MCF 10A (cell line): ENCODE measurements around the gene KRT80. TPM values are rescaled to one million over a fixed set of nuclear protein-coding genes. Genes with fewer than 3 reads are reported as not detected.

Experiments used
- BruUV-seq: library from RNA; stranded (reverse); fragments of 400-500 nt; replicated peaks from 2 replicates; lab custom pipeline; 2021; lab: Mats Ljungman, UMichigan
- CTCF ChIA-PET: fragments of 300-600 bp; sonication (Branson Sonifier 250); formaldehyde crosslinking; extraction: SDS; loops from one replicate; lab custom pipeline; 2021; ENCODE audit warnings: antibody characterized with exemption, inconsistent platforms; lab: Yijun Ruan, JAX
- POLR2A ChIA-PET: fragments of 300-600, 350-650 bp; sonication (Branson Sonifier 250); formaldehyde crosslinking; extraction: SDS; loops from one replicate; lab custom pipeline; 2020; ENCODE audit warnings: antibody characterized with exemption, inconsistent platforms; lab: Yijun Ruan, JAX
- DNase-seq: peaks from one replicate; pipeline ENCODE4 v3.0.0-alpha.2; 2018; ENCODE audit not compliant: unreplicated experiment
- H3K27ac Mint-ChIP-seq: one replicate; pipeline ENCODE4 v1.8.0; 2022; ENCODE audit warnings: mild to moderate bottlenecking, low read depth, mixed read lengths; ENCODE audit not compliant: unreplicated experiment
- H3K27me3 Mint-ChIP-seq: one replicate; pipeline ENCODE4 v1.8.0; 2022; ENCODE audit warnings: mixed read lengths; ENCODE audit not compliant: insufficient read depth, unreplicated experiment
- H3K36me3 Mint-ChIP-seq: one replicate; pipeline ENCODE4 v1.8.0; 2022; ENCODE audit warnings: mild to moderate bottlenecking, moderate library complexity, mixed read lengths; ENCODE audit not compliant: insufficient read depth, unreplicated experiment
- H3K4me1 Mint-ChIP-seq: one replicate; pipeline ENCODE4 v1.8.0; 2022; ENCODE audit warnings: mixed read lengths; ENCODE audit not compliant: insufficient read depth, unreplicated experiment
- H3K4me3 Mint-ChIP-seq: one replicate; pipeline ENCODE4 v1.8.0; 2022; ENCODE audit warnings: mild to moderate bottlenecking, moderate library complexity, mixed read lengths; ENCODE audit not compliant: unreplicated experiment
- H3K9me3 Mint-ChIP-seq: one replicate; pipeline ENCODE4 v1.8.0; 2022; ENCODE audit warnings: mixed read lengths; ENCODE audit not compliant: unreplicated experiment
- intact Hi-C: fragments of 100-400 bp; cut with micrococcal nuclease; formaldehyde crosslinking; loops from 2 replicates; pipeline ENCODE4 v1.14.1; 2022
- total RNA-seq: library from RNA; stranded (reverse); gene quantifications from 2 replicates; pipeline ENCODE4 v1.2.3, GENCODE V29; 2022
- TF ChIP-seq, protein P1 (sequence below): fragments of 200-600 bp; IDR thresholded peaks from one replicate; pipeline ENCODE4 v1.8.0; 2022; ENCODE audit warnings: antibody characterized with exemption, mild to moderate bottlenecking; ENCODE audit not compliant: unreplicated experiment

KRT80 gene
- total RNA-seq, 1 experiment from 2014 or later, result 27.4 TPM

DNA sequence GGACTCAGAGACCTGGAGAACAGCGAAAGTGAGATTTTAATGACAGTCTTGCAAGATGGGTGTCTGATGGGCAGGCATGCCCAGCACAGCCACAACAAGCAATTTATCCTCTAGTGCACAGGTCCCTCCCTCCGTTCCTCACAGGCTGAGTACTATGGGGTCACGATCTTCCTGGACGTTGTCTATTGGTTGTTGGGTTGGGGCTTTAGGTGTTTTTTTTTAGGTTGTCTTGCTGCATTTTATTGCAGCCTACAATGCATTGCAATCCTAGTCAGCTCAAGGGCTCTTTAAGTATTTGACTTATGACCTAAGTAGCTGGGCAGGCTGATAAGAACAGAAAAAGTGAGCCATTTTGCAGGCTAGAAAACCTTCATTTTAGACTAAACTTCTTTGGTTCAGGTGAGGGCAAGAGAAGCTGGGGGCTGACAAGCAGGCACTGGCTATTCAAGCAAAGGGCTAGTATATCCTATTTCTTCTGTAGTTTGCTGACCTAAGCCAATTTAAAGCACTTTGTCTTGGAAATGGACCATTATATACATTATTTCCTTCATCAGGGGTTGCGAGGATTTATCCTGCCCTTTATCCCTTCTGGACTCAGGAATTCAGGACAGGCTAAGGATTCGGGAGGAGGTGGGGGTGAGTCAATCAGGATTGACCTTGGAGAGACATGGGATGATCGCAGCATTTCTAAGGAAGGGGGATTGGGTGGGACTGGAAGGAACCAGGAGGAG lies 47.3 kb upstream of the KRT80 start:
- TF ChIP-seq, protein P1, sequence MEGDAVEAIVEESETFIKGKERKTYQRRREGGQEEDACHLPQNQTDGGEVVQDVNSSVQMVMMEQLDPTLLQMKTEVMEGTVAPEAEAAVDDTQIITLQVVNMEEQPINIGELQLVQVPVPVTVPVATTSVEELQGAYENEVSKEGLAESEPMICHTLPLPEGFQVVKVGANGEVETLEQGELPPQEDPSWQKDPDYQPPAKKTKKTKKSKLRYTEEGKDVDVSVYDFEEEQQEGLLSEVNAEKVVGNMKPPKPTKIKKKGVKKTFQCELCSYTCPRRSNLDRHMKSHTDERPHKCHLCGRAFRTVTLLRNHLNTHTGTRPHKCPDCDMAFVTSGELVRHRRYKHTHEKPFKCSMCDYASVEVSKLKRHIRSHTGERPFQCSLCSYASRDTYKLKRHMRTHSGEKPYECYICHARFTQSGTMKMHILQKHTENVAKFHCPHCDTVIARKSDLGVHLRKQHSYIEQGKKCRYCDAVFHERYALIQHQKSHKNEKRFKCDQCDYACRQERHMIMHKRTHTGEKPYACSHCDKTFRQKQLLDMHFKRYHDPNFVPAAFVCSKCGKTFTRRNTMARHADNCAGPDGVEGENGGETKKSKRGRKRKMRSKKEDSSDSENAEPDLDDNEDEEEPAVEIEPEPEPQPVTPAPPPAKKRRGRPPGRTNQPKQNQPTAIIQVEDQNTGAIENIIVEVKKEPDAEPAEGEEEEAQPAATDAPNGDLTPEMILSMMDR, result no peak
- Mint-ChIP-seq H3K27me3 (no peaks in the 10 kb centered on the region), H3K4me1 (peaks cover 71% of the 10 kb centered on the region), H3K4me3 (no peak overlapping the region), H3K27ac (peak overlapping the region; percentile 67), H3K36me3 (peaks cover 97% of the 10 kb centered on the region), H3K9me3 (no peaks in the 10 kb centered on the region)
- ChIA-PET POLR2A (interaction anchor here (0.5 to 1.4 kb wide), 6 partner anchors 8 to 710 kb away, joined by 3 to 5 read pairs (median 3); partner anchors contain the start of gene KRT18), CTCF (interaction anchor here (0.6 to 8.0 kb wide), 4 partner anchors 40 to 133 kb away, joined by 3 to 70 read pairs (median 4); no protein-coding TSS in a partner anchor)
- no peak for DNase-seq
- BruUV-seq, result no TSS peak
- intact Hi-C loops, result no loop called here

DNA sequence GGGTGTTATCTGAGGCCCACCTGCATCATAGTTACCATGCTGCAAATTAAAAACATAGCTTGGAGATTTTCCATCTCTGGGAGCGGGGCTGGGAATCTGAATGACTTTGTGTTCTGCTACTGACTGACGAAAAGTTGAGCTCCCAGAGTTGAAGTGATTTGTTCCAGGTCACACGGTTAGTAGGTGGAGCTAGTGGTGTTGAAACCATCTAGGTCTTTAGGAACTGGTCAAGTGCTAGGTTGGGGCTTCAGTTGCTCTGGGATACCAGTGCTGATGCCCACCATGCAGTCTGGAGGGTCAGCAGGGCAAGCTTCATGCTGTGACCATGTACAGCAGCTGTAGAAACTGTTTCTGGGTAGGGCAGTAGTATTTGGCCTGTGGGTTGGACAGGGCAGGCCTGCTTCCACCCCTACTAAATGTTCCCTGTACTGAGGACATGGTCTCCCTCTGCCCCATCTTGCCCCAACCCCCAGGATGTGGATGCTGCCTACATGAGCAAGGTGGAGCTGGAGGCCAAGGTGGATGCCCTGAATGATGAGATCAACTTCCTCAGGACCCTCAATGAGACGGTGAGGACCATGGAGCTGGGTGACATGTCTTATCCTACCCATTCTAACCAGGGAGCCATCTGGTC lies 46.5 kb upstream of the KRT80 start:
- ChIA-PET CTCF (interaction anchor here (0.6 to 8.0 kb wide), 6 partner anchors 9 to 134 kb away, joined by 3 to 70 read pairs (median 3); no protein-coding TSS in a partner anchor), POLR2A (interaction anchor here (0.5 to 1.8 kb wide), 9 partner anchors 8 to 711 kb away, joined by 3 to 8 read pairs (median 4); partner anchors contain the start of gene KRT18)
- Mint-ChIP-seq H3K36me3 (peaks cover 89% of the 10 kb centered on the region), H3K9me3 (no peaks in the 10 kb centered on the region), H3K4me3 (no peak overlapping the region), H3K27me3 (no peaks in the 10 kb centered on the region), H3K4me1 (peaks cover 64% of the 10 kb centered on the region), H3K27ac (peak overlapping the region; percentile 67)
- DNase-seq, result peak; percentile 45
- BruUV-seq, result no TSS peak
- TF ChIP-seq, protein P1, result no peak
- intact Hi-C loops, result no loop called here

DNA sequence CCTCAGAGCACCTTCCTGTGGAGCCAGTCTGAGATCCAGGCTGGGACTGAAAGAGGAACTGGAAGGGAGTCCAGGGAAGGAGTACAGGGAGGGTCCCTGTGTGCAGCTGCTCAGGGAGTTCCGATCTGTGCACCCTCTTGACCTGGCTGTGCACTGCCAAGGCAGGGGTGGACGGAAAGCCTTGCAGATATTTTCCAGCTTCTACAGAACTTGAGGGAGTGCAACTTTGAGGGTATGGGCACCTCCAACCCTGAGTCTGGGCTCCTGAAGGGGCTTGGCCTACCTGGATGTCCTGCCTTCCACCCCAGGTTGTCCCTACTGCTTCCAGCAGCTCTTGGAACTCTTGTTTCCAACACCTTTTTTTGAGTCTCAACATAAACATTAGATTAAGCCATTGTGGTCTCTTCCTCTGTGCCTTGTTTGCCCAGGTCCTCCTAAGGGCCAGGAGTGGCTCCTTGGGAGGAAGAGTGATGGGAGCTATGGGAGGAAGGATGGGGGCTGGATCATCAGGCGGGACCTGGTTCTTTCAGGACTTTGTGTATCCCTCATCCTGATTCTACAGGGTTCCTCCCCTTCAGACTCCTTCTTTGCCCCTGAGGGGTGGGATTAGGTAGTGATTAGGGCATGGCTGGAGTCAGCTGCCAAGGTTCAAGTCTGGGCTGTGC lies 44.7 kb upstream of the KRT80 start:
- H3K4me1 Mint-ChIP-seq, result peaks cover 64% of the 10 kb centered on the region
- CTCF ChIA-PET, result interaction anchor here (0.6 to 8.0 kb wide), 7 partner anchors 9 to 745 kb away, joined by 3 to 70 read pairs (median 4); no protein-coding TSS in a partner anchor

More for the DNA sequence above, 44.7 kb upstream of the KRT80 start:
- peak; percentile 1 for DNase-seq
- Mint-ChIP-seq H3K36me3 (peaks cover 71% of the 10 kb centered on the region), H3K27me3 (no peaks in the 10 kb centered on the region), H3K27ac (peak overlapping the region; percentile 91), H3K4me3 (peak overlapping the region; percentile 91), H3K9me3 (no peaks in the 10 kb centered on the region)
- TF ChIP-seq, protein P1, result no peak
- BruUV-seq, result no TSS peak
- intact Hi-C loops, result no loop called here
- POLR2A ChIA-PET, result interaction anchor here (1.3 to 1.8 kb wide), 3 partner anchors 21 to 53 kb away, joined by 3 to 4 read pairs (median 4); no protein-coding TSS in a partner anchor
